ENCODE measurements around the gene WFIKKN1. TPM values are rescaled to one million over a fixed set of nuclear protein-coding genes. Genes with fewer than 3 reads are reported as not detected.
A peak's percentile ranks its signal among the peaks of the same experiment; 100 is the strongest.

The WFIKKN1 gene
- total RNA-seq, 6 experiments from 2014 or later, result 0.02 to 0.14 TPM; not detected in 4

DNA sequence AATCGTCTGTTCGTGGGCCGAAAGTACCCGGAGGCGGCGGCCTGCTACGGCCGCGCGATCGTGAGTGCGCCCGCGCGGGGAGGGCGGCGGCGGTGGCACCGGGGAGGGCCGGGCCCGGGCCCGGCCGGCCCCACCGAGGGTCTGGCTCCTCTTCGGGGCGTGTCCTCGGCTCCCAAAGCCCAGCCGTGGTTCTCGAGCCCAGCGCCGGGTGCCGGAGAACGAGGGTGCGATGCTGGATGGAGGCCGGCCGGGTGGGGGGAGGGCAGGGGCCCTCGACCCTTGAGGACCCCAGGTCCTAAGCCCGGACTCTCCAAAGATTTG, 49.8 kb downstream of the WFIKKN1 start:
- Mint-ChIP-seq H3K27ac (peak overlapping the region; percentile 71; the same call in 1 of the 2 replicates), H3K36me3 (ENCODE audit: low read depth) (peaks cover 12% of the 10 kb centered on the region; the same call in 1 of the 2 replicates), H3K4me1 (ENCODE audit: low read depth) (peaks cover 14% of the 10 kb centered on the region), H3K9me3 (no peaks in the 10 kb centered on the region), H3K27me3 (ENCODE audit: insufficient read depth) (peaks cover 3% of the 10 kb centered on the region; the same call in 1 of the 2 replicates), H3K4me3 (peak overlapping the region; percentile 90)
- TF ChIP-seq CTCF (IDR thresholded peaks at IDR 0.05), result no peak
- DNase-seq, result no peak

DNA sequence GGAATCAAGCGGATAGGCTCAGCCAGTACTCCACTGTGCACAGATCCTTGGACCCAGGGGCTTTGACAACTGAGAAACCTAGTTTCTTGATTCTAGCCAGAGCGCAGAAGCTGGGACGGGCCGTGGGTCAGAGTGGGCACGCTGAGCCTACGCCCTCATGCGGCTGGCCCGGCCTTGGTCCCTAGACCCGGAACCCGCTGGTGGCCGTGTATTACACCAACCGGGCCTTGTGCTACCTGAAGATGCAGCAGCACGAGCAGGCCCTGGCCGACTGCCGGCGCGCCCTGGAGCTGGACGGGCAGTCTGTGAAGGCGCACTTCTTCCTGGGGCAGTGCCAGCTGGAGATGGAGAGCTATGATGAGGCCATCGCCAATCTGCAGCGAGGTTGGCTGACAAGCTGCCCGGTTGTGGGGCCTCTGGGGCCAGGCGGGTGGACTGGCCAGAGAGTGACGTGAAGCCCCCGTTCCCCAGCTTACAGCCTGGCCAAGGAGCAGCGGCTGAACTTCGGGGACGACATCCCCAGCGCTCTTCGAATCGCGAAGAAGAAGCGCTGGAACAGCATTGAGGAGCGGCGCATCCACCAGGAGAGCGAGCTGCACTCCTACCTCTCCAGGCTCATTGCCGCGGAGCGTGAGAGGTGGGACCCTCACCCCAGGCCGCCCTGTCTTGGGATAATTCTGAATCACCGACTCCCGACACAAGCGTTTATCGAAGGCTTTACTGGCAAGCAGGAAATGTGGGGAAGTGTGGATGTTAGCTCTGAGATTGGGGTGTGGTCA, 50.4 kb downstream of the WFIKKN1 start:
- peak; percentile 38 for TF ChIP-seq CTCF (IDR thresholded peaks at IDR 0.05)
- peaks cover 14% of the 10 kb centered on the region for H3K4me1 Mint-ChIP-seq (ENCODE audit: low read depth)
- H3K36me3 Mint-ChIP-seq (ENCODE audit: low read depth), result peaks cover 17% of the 10 kb centered on the region
- peaks cover 5% of the 10 kb centered on the region; the same call in 1 of the 2 replicates for H3K27me3 Mint-ChIP-seq (ENCODE audit: insufficient read depth)
- DNase-seq, result peak; percentile 20
- no peaks in the 10 kb centered on the region for H3K9me3 Mint-ChIP-seq
- peak overlapping the region; percentile 71 for H3K27ac Mint-ChIP-seq
- H3K4me3 Mint-ChIP-seq, result peak overlapping the region; percentile 90

DNA sequence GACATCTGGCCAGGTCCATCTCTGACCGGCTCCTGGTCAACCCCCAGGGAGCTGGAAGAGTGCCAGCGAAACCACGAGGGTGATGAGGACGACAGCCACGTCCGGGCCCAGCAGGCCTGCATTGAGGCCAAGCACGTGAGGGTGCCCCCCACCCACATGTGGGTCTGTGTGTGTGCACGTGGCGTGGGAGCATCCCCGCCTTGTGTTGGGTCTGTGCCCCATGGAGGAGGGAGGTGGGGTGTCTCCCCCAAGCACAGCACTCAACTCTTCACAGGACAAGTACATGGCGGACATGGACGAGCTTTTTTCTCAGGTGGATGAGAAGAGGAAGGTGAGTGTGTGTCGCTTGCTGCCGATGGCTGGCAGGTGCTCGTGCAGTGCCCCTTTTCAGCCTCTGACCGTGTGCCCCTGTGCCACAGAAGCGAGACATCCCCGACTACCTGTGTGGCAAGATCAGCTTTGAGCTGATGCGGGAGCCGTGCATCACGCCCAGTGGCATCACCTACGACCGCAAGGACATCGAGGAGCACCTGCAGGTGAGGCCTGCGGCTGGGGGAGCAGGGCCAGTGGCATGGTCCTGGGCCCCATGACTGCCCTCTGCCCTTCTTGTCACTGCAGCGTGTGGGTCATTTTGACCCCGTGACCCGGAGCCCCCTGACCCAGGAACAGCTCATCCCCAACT, 51.1 kb downstream of the WFIKKN1 start:
- Mint-ChIP-seq H3K27ac (peak overlapping the region; percentile 31; the same call in 1 of the 2 replicates), H3K27me3 (ENCODE audit: insufficient read depth) (peaks cover 5% of the 10 kb centered on the region; the same call in 1 of the 2 replicates)

DNA sequence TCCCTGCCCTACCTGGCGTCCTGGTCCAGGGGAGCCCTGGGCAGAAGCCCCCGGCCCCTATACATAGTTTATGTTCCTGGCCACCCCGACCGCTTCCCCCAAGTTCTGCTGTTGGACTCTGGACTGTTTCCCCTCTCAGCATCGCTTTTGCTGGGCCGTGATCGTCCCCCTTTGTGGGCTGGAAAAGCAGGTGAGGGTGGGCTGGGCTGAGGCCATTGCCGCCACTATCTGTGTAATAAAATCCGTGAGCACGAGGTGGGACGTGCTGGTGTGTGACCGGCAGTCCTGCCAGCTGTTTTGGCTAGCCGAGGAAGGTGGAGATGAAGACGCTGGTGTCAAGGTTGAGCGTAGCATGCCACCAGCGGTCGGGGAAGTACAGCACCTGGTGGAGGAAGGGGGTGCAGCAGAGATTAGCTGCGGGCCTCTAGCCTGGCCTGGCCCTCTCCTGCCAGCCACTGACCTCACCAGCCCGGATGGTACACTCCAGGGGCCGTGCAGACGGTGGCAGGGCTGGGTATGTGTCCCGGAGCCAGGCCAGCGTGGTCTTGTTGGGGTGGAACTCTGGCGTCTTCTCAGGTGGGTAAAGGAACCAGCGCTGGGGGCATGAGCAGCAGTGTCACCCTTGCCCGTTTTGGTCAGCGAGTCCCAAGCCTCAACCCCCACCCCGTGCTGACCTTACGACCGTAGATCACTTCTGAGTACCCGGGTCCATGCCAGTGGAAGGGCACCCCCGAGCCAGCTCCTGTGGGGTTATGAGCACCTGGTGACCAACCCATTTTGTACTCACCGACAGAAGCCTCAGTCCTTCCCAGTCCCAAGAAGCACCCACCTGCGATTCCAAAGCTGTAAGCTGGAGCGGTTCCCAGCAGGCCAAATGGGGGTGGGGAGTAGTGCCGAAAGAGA, 52.0 kb downstream of the WFIKKN1 start:
- Mint-ChIP-seq H3K27me3 (ENCODE audit: insufficient read depth) (peaks cover 5% of the 10 kb centered on the region; the same call in 1 of the 2 replicates), H3K4me1 (ENCODE audit: low read depth) (peaks cover 14% of the 10 kb centered on the region), H3K36me3 (ENCODE audit: low read depth) (peaks cover 20% of the 10 kb centered on the region), H3K27ac (no peak overlapping the region), H3K4me3 (peak overlapping the region; percentile 90; the same call in 1 of the 2 replicates), H3K9me3 (no peaks in the 10 kb centered on the region)
- no peak for DNase-seq
- TF ChIP-seq CTCF (IDR thresholded peaks at IDR 0.05), result 0 out of 2 replicates have a peak, but pooled peaks have one; percentile 0

More for the DNA sequence above, 51.1 kb downstream of the WFIKKN1 start:
- Mint-ChIP-seq H3K36me3 (ENCODE audit: low read depth) (peaks cover 20% of the 10 kb centered on the region), H3K9me3 (no peaks in the 10 kb centered on the region), H3K4me3 (peak overlapping the region; percentile 90), H3K4me1 (ENCODE audit: low read depth) (peaks cover 14% of the 10 kb centered on the region)
- DNase-seq, result no peak
- no peak for TF ChIP-seq CTCF (IDR thresholded peaks at IDR 0.05)

- Mint-ChIP-seq H3K9me3 (no peaks in the 10 kb centered on the region), H3K4me1 (ENCODE audit: low read depth) (peaks cover 14% of the 10 kb centered on the region), H3K27ac (no peak overlapping the region), H3K27me3 (ENCODE audit: insufficient read depth) (peaks cover 5% of the 10 kb centered on the region; the same call in 1 of the 2 replicates), H3K4me3 (no peak overlapping the region), H3K36me3 (ENCODE audit: low read depth) (peaks cover 20% of the 10 kb centered on the region)
- DNase-seq, result no peak
- no peak for TF ChIP-seq CTCF (IDR thresholded peaks at IDR 0.05)
Measured at GRCh38 chr16:683396-684070, 52.7 kb downstream of the WFIKKN1 start.
